Esophagus squamous epithelium (tissue), 4 donors: ENCODE data around the gene UAP1L1.

Source experiments
- CTCF ChIP-seq, 6 experiments: fragments of 450-650 bp in 4 of 6; fragments of 200-600 bp in 2 of 6; sonication (generic) in 2 of 6; IDR thresholded peaks; one replicate each; pipeline ENCODE4 v1.5.1; 2016 to 2019; ENCODE audit warnings: antibody characterized with exemption in 6 of 6, mild to moderate bottlenecking in 4 of 6, moderate library complexity in 4 of 6
- POLR2A ChIP-seq, 4 donors: fragments of 450-650 bp; IDR thresholded peaks; one replicate each; pipeline ENCODE4 v1.6.1; 2017; ENCODE audit warnings: antibody characterized with exemption in 4 of 4, mild to moderate bottlenecking in 4 of 4, moderate library complexity in 3 of 4

DNA sequence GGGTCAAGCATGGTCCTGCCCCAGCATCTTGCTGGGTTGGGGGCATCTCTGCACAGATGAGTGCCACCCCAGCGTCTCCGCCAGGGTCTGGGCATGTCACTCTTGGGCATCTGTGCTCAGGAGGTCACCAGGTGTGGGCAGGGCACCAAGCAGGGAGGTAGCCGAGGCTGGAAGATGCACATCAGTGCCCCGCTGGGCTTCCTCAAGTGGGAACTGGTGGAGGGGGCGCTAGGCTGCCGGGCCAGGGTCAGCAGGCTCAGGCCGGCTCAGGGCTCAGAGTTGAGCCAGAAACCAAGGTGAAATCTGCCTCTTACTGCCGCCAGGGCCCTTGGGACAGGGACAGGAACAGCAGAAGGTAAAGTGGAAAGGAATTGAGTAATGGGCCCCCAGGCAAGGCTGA, 41.4 kb upstream of the UAP1L1 start:
- TF ChIP-seq CTCF (IDR thresholded peaks at IDR 0.05) (no peak), POLR2A (IDR thresholded peaks at IDR 0.05) (no peak)
